ENCODE results near the gene EIF5A2. TPM values are rescaled to one million over a fixed set of nuclear protein-coding genes. Genes with fewer than 3 reads are reported as not detected.
"Not testable (repeated sequence)": the region's sequence is repeated elsewhere in the genome, so short reads cannot be mapped to it uniquely, and the experiment has no call there.

EIF5A2 gene
- total RNA-seq, 4 donors from 2014 or later = 1.8 to 37.4 (median 3.3) TPM

DNA sequence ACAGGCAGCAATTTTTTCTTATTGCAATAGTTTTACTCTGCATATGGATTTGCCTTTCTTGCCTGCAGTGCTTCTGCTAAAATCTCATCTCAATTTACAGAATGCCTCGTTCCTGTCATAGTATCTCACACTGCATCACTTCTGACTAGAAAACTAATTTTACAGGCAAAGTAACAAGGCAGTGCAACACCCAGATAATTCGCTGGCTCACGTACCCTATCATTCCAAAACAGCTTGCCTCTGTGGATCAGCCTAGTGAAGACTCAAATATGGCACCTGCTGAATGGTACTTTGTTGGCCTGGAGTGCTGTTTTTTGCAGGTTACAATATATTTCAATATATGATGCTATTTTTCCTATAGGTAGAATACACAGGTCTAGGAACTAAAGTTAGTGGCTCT is 5.3 kb downstream of the EIF5A2 start:
- no peaks in the 10 kb centered on the region for H3K27me3 ChIP-seq
- no peak overlapping the region for H3K27ac ChIP-seq
- TF ChIP-seq EP300 (IDR thresholded peaks at IDR 0.05; ENCODE audit: low read depth) = no peak
- no peak for TF ChIP-seq CTCF (IDR thresholded peaks at IDR 0.05)
- TF ChIP-seq POLR2AphosphoS5 (IDR thresholded peaks at IDR 0.05) = no peak
- TF ChIP-seq POLR2A (IDR thresholded peaks at IDR 0.05) = no peak
- H3K9me3 ChIP-seq = no peaks in the 10 kb centered on the region
- in situ Hi-C loops (cut with MboI; ENCODE audit: low pct_ligation_motif_present in 1 of 4, low pct_unique_long_range_greater_than_20kb in 1 of 4, low sequenced_read_pairs in 3 of 4) (no loop called here), intact Hi-C loops (cut with DNase I; ENCODE audit: low total_unique reads) (no loop called here)
- no peaks in the 10 kb centered on the region for H3K36me3 ChIP-seq
- no peak for DNase-seq
- peaks cover 7 to 12% (median 11%) of the 10 kb centered on the region in 4 donors for H3K4me1 ChIP-seq
- 86 to 99% methylated on average over 1 to 3 of the region's 3 CpGs for WGBS, 2 donors (ENCODE audit: low coverage in 1 of 2)
- no peak overlapping the region for H3K4me3 ChIP-seq

DNA sequence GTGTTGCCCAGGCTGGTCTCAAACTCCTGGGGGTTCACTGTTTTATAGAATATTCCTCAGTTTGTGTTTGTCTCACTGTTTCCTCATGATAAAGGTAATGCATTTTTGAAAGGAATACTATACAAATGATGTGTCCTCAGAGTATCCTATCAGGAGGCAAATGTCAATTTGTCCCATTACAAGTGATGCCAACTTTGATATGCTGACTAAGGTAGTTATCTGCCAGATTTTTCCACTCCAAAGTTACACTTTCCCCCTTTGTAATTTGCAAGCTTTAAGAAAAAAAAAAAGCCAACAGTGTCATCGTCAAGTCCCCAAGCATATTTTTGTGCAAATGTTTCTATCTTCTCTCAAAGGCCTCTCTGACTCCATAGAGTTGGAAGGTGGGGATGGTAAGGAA is 9.0 kb downstream of the EIF5A2 start:
- in situ Hi-C loops (cut with MboI; ENCODE audit: low pct_ligation_motif_present in 1 of 4, low pct_unique_long_range_greater_than_20kb in 1 of 4, low sequenced_read_pairs in 3 of 4) = no loop called here
- TF ChIP-seq POLR2A (IDR thresholded peaks at IDR 0.05) (no peak), POLR2AphosphoS5 (IDR thresholded peaks at IDR 0.05) (no peak), EP300 (IDR thresholded peaks at IDR 0.05; ENCODE audit: low read depth) (no peak), CTCF (IDR thresholded peaks at IDR 0.05) (no peak)
- H3K4me3 ChIP-seq = no peak overlapping the region
- H3K4me1 ChIP-seq = no peaks in the 10 kb centered on the region
- H3K9me3 ChIP-seq = no peaks in the 10 kb centered on the region
- DNase-seq = no peak
- H3K27me3 ChIP-seq = no peaks in the 10 kb centered on the region
- 93 to 100% methylated on average over 1 of the region's 1 CpG for WGBS, 2 donors (ENCODE audit: low coverage in 1 of 2)
- intact Hi-C loops (cut with DNase I; ENCODE audit: low total_unique reads) = no loop called here
- no peaks in the 10 kb centered on the region for H3K36me3 ChIP-seq
- no peak overlapping the region for H3K27ac ChIP-seq

- Histone ChIP-seq H3K27me3 (no peaks in the 10 kb centered on the region), H3K4me3 (no peak overlapping the region), H3K4me1 (no peaks in the 10 kb centered on the region), H3K27ac (no peak overlapping the region), H3K9me3 (no peaks in the 10 kb centered on the region), H3K36me3 (no peaks in the 10 kb centered on the region)
- WGBS, 2 donors (ENCODE audit: low coverage in 1 of 2) = 77 to 80% methylated on average over 1 to 2 of the region's 2 CpGs
- no peak for TF ChIP-seq POLR2A (IDR thresholded peaks at IDR 0.05)
- no peak for TF ChIP-seq CTCF (IDR thresholded peaks at IDR 0.05)
- TF ChIP-seq EP300 (IDR thresholded peaks at IDR 0.05; ENCODE audit: low read depth) = no peak
- TF ChIP-seq POLR2AphosphoS5 (IDR thresholded peaks at IDR 0.05) = no peak
- in situ Hi-C loops (cut with MboI; ENCODE audit: low pct_ligation_motif_present in 1 of 4, low pct_unique_long_range_greater_than_20kb in 1 of 4, low sequenced_read_pairs in 3 of 4) (no loop called here), intact Hi-C loops (cut with DNase I; ENCODE audit: low total_unique reads) (no loop called here)
- DNase-seq = no peak
Measured at GRCh38 chr3:170897978-170898377, 10.5 kb downstream of the EIF5A2 start.

DNA sequence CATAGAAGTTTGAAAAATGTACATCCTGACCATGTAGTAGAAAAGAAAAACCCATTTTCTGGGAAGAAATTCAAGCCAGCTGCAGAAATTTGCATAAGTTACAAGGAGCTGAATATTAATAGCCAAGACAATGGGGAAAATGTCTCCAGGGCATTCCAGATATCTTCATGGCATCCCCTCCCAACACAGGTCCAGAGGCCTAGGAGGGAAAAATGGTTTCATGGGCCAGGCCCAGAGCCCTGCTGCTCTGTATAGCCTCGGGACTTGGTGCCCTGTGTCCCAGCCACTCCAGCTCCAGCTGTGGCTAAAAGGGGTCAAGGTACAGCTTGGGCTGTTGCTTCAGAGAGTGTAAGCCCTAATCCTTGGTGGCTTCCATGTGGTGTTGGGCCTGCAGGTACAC is 11.2 kb downstream of the EIF5A2 start:
- H3K27ac ChIP-seq; DNase-seq; H3K4me1 ChIP-seq; H3K27me3 ChIP-seq; H3K4me3 ChIP-seq; in situ Hi-C loops (cut with MboI; ENCODE audit: low pct_ligation_motif_present in 1 of 4, low pct_unique_long_range_greater_than_20kb in 1 of 4, low sequenced_read_pairs in 3 of 4); H3K36me3 ChIP-seq; H3K9me3 ChIP-seq; intact Hi-C loops (cut with DNase I; ENCODE audit: low total_unique reads): not testable (repeated sequence)
- 92% methylated on average over 1 of the region's 1 CpG; no CpG with 5 or more reads in 1 of the 2 donors for WGBS, 2 donors (ENCODE audit: low coverage in 1 of 2)

DNA sequence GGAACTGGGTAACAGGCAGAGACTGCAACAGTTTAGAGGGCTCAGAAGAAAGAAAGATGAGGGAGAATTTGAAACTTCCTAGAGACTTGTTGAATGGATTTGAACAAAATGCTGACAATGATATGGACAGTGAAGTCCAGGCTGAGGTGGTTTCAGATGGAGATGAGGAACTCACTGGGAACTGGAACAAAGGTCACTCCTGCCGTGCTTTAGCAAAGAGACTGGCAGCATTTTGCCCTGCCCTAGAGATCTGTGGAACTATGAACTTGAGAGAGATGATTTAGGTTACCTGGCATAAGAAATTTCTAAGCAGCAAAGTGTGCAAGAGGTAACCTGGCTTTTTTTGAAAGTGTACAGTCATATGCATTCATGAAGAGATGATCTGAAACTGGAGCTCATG is 11.7 kb downstream of the EIF5A2 start:
- H3K36me3 ChIP-seq = no peaks in the 10 kb centered on the region
- no peak for DNase-seq
- in situ Hi-C loops (cut with MboI; ENCODE audit: low pct_ligation_motif_present in 1 of 4, low pct_unique_long_range_greater_than_20kb in 1 of 4, low sequenced_read_pairs in 3 of 4) = no loop called here
- intact Hi-C loops (cut with DNase I; ENCODE audit: low total_unique reads) = no loop called here
- WGBS, 2 donors (ENCODE audit: low coverage in 1 of 2) = 59 to 75% methylated on average over 1 of the region's 1 CpG
- TF ChIP-seq CTCF (IDR thresholded peaks at IDR 0.05) = no peak
- no peak for TF ChIP-seq POLR2AphosphoS5 (IDR thresholded peaks at IDR 0.05)
- no peak for TF ChIP-seq EP300 (IDR thresholded peaks at IDR 0.05; ENCODE audit: low read depth)
- no peak for TF ChIP-seq POLR2A (IDR thresholded peaks at IDR 0.05)
- no peak overlapping the region for H3K27ac ChIP-seq
- H3K4me1 ChIP-seq = no peaks in the 10 kb centered on the region
- no peaks in the 10 kb centered on the region for H3K9me3 ChIP-seq
- H3K27me3 ChIP-seq = no peaks in the 10 kb centered on the region
- no peak overlapping the region for H3K4me3 ChIP-seq

- H3K4me1 ChIP-seq; in situ Hi-C loops (cut with MboI; ENCODE audit: low pct_ligation_motif_present in 1 of 4, low pct_unique_long_range_greater_than_20kb in 1 of 4, low sequenced_read_pairs in 3 of 4); H3K27ac ChIP-seq; H3K4me3 ChIP-seq; H3K27me3 ChIP-seq; intact Hi-C loops (cut with DNase I; ENCODE audit: low total_unique reads); H3K36me3 ChIP-seq; H3K9me3 ChIP-seq; DNase-seq: not testable (repeated sequence)
- WGBS, 2 donors (ENCODE audit: low coverage in 1 of 2) = 88 to 92% methylated on average over 3 to 6 of the region's 6 CpGs
Measured at GRCh38 chr3:170896333-170896732, 12.1 kb downstream of the EIF5A2 start.

All from transverse colon (tissue), 4 donors.